Activated T-cell treated with anti-CD3 and anti-CD28 coated beads for 24 hours (primary cell): ENCODE data around the gene TMEM33.

Source experiments
- DNase-seq: peaks from one replicate; pipeline ENCODE4 v3.0.0-alpha.2; 2020; ENCODE audit warnings: low read depth

The TMEM33 gene

DNA sequence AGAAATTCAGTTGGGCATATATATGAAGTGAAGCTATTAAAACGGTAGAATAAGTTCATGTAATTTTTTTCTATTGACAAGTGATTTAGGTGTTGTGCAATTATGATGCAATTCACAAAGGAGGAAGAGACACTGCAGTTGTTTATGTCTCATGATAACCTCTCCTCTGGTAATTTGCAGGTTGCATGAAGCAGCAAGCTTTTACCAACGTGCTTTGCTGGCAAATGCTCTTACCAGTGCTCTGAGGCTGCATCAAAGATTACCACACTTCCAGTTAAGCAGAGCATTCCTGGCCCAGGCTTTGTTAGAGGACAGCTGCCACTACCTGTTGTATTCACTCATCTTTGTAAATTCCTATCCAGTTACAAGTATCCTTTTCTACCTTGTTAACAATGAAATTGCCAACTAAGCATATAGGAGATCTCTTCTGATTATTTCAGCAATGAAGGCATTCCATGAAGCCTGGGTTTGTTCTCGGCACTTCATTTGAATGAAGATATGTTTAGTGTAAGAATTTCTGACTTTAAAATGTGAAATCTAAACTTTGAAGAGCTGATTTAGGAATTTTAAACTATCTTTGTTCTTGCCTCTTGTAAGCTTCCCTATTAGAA is 3.9 kb downstream of the TMEM33 start:
- no peak for DNase-seq

DNA sequence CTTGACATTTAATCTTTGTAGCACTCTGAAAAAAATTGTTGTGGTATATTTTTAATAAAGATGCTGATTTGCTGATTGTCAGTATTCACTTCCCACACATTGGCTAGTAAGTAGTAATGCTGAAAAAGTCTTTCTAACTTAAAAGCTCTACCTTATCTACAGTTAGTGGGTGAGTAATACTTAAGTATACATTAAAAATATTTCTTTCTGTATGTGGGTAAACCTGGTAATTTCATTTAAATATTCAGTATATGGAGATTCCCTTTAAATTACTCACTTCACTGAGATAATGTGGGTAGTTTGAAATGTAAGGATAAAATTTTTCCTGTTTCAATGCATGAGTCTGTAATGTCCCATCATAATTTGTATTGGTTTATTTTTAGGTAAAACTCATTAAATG is 5.6 kb downstream of the TMEM33 start:
- DNase-seq = no peak

DNA sequence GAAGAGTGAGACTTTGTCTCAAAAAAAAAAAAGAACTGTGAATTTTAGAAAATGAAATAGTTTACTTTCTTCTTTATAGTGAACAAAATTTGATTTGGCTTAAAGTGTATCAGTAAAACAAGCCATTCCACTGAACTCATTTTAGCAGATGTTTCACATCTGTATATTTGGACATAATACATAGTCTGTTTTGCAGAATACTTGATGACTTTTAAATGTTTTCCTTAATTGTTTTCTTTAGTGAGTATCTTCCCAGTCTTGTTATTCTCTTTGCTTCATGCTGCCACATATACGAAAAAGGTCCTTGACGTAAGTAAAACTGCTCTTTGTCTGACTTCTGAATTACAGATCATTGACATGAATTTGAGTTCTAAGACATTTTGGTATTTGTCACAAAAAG is 8.3 kb downstream of the TMEM33 start:
- no peak for DNase-seq

DNA sequence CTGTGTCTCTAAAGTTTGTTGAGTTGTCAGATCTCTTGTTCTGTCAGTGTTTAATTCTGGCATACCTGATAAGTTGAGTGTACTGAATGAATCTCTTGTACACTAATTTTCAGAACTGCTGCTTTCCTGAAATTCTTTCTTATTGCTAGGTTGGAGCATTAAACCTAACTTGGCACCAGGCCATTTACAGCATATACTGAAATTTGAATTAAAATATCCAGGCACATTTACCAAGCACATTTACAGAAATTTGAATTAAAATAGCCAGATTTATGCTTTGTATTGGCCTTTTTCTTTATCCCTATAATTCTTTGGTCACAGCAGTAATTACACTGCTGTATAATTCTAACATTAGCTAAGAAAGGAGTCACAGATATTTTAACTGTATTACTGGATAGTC is 8.9 kb downstream of the TMEM33 start:
- DNase-seq = no peak

DNA sequence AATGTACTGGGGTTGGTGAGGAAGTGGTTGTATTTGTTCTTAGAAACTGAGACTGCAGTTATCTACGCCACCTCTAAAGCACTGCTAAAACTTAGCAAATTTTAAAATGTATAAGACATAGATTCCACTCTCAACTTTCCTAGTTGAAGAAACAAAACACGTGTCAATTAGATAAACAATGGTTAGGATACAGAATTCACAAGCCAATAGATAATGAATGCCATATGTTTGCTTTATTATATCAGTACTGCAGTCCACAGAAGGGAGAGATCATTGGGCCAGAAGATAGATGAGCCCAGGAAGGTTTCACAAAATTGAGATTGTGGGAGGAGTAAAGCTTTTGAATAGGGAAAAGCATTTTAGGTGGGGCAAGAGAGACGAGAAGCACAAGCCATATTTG is 14.3 kb downstream of the TMEM33 start:
- no peak for DNase-seq

DNA sequence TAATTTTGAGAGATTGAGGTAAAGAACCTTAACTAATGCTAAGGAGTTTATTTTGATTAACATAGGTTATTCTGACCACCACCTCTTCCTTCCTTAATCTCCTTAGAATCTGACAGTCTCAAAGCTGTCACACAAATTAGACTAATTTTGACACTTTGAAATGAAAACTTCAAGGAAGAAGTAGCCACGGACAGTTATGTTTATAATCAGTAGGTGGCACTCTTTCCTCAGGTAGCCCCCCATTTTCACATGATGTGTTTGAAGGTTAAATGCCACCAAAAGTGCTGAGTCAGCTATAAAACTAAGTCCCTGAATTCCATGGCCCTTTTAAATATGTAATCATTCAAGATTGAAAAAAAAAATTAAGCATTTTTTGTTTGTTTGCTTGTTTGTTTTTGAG is 22.4 kb downstream of the TMEM33 start:
- no peak for DNase-seq

DNA sequence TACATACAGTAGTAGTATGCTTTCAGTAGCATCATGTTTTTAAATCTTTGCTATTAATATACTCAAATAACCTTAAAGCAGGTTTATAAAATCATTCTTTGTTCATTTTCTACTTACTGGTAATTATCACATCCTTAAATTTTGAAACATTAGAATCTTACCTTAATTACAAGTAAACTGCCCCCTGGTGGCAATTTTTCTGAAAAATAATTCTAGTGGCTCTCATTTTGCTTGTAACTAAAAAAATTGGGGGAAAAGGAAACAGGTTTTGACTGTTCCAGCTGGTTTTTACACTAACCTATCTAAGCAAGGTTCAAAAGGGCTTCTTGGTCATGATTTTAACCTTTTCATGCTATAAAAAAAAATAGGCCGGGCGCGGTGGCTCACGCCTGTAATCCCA is 27.9 kb downstream of the TMEM33 start:
- DNase-seq = no peak

DNA sequence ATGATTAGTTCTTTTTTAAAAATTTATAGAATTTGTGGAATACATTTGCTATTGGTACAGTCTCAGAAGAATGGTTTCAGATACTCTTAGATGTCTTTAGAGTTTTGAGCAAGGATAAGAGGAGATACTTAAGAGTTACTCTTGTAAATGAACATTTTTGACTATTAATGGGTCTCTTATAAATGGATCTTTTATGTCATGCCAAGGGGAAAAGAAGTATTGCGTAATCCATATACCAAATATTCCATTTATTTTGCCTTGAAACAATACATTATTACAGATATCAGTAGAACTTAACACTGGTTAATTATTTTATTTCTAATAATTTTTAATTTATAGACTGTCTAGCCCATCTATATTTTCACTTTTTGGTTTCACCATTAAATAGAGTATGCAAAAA is 29.2 kb downstream of the TMEM33 start:
- no peak for DNase-seq

DNA sequence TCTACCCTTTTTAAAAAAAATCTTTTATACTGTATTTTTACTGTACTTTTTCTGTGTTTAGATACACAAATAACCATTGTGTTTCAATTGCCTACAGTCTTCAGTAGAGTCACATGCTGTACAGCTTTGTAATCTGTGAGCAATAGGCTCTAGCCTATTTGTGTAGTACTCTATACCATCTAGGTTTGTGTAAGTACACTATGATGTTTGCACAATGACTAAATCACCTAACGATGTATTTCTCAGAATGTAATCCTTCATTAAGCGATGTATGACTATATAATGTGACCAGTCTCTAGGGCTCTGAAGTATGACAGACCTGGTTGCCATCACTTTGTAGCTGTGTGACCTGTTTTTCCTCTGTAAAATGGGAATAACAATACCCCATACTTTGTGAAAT is 32.2 kb downstream of the TMEM33 start:
- no peak for DNase-seq

DNA sequence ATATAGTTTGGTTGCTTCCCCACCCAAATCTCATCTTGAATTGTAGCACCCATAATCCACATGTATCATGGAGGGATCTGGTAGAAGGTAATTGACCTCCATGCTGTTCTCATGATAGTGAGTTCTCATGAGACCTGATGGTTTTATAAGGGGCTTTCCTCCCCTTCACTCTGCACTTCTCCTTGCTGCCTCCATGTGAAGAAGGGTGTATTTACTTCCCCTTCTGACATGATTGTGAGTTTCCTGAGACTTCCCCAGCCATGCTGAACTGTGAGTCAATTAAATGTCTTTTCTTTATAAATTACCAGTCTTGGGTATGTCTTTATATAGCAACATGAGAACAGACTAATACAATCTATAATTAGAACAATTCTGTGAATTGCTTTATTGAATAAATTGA is 34.4 kb downstream of the TMEM33 start:
- DNase-seq = no peak

DNA sequence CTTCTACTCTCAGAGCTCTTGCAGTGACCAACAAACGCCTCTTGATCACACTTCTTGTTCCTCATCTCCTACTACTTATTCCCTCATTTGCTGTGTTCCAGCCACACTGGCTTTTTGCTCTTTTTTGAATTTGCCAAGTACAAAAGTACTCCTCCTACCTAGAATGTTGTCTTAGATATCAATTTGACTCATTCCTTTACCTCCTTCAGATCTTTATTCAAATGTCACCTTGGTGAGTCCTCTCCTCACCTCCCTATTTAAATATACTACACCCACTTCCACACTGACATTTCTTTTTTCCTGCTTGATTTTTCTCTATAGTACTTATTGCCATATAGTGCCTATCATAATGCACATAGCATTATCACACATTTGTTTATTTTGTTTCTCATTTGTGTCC is 40.1 kb downstream of the TMEM33 start:
- no peak for DNase-seq

DNA sequence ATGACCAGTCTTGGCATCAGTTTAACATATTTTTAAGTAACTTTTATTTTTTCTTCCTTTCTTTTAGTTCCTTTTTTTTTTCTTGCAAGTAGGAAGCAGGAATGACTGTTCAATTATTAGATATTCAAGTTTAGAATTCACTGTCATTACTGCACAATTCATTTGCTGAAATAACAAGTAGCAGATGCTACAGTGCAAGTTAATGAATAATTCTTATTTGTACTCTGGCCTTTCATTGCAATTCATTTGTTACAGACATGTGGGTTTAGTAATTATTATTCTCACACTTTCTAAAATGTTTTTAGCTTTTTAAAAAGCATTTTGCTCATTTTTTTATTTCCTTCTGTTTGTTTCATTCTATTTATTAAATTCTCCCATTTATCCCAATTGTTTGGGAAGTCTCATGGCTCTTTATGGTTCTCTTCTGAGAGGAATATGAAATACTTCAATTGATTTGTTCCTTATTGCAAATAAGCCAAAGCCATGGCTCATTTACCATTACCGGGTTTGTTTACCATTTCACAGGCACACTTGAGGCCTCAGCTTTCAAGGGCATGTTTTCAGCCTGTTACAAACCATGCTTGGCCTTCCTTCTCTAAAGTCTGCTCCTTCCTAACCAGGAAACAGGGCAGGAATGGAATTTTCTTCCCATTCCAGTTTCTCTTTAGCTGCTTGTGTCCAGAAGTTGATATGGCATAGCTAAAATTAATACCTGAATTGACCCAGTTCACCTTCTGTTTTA is 41.7 kb downstream of the TMEM33 start:
- DNase-seq = no peak

DNA sequence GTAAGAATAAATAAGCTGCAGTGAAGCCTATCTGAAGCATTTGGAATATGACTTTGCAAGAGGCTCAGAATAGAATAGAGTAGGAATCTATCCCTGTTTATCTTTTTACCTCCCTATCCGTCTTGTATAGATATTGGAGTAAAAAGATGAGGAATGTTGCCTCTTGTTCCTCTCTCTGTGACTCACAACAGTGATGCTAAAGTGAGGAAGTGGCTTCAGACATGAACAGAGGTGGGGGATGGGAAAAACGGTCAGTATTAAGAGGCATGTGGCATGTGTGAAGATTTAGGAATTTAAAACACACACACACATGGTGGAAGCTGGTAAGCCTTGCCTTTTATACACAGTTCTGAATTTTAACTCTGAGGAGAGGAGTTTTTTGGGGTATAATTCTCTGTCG is 42.5 kb downstream of the TMEM33 start:
- DNase-seq = no peak

DNA sequence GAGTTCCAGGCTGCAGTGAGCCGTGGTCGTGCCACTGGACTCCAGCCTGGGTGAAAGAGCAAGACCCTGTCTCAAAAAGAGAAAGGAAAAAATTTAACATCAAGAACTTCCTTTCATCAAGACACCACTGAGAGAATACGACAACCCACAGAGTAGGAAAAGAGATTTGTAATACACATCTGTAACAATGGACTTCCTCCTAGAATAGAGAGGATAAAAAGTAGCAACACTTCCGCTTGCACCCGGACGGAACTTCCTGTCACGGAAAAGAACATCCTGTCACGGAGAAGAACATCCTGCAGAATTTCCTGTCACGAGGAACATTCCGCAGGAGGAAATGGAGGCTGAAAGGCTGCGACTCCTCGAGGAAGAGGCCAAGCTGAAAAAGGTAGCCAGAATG is 46.2 kb downstream of the TMEM33 start, which contains the start of gene DCAF4L1:
DCAF4L1 (plus strand) TSS at position 301 of the 400 bp plus-strand sequence; CDS start at position 338, 37 bp downstream.
- DNase-seq = no peak

DNA sequence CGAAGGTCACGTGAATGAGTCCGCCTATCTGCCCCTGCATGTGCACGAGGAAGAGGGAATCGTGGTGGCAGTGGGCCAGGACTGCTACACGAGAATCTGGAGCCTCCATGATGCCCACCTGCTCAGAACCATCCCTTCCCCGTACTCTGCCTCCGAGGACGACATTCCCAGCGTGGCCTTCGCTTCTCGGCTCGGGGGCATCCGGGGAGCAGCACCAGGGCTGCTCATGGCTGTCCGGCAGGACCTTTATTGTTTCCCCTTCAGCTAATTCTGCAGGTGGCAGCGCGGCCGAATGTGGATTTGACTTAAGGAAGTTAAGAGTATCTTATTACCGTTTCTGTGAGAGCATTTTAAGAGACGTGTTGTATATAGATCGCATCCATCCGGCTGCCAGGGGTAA is 47.5 kb downstream of the TMEM33 start:
- DNase-seq = no peak

DNA sequence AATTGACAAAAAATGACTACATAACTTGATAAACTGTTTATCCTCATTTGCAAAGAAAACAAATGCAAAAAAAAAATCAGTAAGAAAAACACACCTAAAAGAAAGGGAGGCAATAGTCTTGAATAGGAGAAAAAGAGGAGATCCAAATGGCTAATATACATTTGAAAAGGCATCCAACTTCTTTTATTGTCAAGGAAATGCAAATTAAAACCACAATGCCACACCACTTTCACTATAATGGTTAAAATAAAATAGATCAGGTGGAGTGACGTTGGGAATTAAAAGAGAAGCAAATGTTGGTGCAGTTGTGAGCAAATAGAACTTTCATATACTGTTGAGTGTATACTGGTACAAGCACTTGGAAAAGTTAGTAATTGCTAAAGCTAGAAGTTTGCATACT is 49.9 kb downstream of the TMEM33 start:
- DNase-seq = no peak

DNA sequence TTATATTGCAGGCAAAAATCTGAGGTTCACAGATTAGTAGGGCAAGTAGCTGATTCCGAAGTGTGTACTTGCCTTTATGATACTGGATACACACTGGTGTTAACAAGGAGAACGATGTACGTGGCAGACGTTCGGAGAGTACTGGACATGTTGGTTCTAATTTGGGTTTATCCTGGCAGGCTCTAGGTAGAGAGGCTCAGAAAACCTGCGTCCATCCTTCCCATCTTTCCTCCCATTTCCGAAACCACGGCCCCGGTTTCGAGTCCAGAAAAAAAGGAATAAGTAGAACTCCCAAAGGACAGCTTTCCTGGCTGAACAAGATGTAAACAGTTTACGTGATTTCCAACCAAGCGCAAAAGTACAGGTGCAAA is 54.8 kb downstream of the TMEM33 start:
- DNase-seq = no peak

DNA sequence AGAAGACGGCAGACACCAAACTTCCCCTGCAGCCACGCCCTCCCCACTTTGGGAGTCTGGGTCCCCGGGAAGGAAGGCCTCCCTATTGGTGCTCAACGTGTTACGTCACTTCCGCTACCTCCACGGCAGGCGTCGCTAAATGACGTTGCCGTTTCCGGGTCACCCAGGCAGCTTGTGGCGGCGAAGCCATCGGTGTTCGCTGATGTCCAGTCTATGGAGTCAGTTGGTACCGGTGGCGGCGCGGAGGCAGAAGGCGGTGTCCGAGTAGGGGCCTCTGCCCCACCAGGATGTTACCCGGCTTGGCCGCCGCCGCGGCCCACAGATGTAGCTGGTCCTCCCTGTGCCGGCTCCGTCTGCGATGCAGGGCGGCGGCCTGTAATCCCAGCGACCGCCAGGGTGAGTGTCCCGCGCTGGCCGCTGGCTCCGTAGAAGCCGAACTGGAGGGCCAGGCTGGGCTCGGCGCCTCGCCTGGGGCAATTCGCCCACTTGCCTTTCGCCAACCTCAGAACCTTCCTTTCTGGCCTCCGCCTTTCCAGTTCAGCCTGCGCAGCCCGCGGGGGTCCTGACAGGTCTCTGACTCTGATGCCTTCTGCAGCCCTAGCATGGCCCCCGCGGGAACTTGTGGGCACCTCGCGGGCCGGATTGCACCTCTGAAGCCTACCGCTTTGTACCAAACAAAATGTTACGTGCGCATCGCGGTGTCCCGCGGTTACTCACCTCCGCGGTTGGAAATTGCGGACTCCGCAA is 55.3 kb downstream of the TMEM33 start, which contains the start of gene SLC30A9:
SLC30A9 (plus strand) TSS at position 166 of the 747 bp plus-strand sequence; CDS start at position 288, 122 bp downstream.
- peak; percentile 89 for DNase-seq

DNA sequence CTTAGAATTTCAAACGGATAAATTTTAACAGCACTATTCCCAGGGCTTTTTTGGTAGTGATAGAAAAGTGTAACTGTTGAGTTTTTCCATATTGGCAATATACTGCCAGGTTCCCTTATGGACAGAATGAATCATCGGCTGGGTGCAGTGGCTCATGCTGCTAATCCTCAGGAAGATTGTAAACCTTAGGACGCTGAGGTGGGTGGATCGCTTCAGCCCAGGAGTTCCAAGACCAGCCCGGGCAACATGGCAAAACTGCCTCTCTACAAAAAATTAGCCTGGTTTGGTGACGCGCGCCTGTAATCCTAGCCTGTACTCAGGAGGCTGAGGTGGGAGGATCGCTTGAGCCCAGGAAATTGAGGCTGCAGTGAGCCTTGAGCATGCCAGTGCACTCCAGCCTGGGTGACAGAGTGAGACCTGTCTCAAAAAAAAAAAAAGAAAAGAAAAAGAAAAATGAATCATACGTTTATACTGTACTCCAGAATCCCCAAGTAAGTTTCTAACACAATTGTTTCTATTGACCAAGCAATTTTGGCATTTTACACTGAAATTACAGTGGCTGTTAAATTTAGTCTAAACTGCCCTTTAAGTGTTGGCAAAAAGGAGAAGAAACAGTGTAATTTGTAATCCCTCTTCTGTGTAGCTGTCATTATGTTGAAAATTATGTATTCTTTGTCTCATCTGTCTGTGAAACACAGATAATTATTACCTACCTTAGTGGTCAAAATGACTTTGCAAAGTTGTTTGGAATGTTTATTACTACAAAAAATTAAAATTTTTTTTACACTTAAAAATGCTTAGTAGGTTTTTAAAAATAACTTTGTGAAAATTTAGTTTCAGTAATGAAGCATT is 56.9 kb downstream of the TMEM33 start:
- DNase-seq = no peak

DNA sequence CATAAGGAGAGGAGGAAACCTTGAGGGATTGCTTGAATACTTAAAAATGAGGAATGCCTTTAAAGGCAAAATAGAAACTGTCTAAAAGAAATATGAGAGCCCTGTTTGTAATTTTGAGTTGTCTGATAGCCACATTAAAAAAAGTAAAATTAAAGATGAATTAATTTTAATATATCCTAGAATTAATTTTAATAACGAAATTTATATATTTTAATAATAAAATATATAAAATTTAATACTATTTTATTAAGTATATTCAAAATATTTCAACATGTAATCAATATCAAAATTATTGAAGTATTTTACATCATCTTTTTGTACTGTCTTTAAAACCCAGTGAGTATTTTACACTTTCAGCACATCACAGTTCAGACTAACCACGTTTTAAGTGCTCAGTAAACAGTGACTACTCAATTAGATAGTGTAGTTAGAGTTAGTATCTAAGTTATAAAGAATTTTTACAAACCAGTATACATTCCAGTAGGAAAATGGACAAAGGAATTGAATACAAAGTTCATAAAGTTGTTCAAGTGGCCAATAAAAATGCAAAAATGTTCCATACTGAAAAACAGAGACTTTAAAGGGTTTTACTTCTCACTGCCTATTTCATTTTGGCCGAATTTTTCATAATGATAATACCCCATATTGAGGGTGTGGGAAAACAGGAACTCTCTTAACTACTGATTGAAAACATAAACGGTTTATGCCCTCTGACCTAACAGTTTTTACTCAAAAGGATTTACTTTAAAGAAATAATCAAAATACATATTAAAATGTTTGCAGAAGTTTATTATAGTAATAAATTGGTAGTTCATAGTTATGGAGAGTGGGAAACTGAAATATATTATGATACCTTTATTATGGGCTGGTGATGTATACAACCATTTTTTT is 58.0 kb downstream of the TMEM33 start:
- DNase-seq = no peak

DNA sequence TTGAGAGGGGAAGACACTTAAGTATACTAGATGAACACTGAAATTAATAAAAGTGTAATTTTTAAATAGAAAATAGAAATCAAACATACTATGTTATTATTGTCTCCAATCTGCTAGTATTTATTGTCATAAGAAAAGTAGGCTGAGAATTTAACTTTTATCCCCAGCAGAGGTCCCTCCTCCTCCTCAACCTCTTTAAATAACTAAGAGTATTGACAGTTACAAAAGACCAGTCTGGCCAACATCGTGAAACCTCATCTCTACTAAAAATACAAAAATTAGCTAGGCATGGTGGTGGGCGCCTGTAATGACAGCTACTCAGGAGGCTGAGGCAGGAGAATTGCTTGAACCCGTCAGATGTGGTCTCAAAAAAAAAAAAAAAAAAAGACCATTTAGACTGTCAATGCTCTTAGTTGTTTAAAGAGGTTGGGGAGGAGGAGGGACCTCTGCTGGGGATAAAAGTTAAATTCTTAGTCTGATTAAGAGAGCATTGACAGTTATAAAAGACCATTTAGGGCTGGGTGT is 59.3 kb downstream of the TMEM33 start:
- no peak for DNase-seq
